WTC11 (cell line): ENCODE results near the gene TFCP2.

Source experiments
- CREM ChIP-seq: sonication (generic); formaldehyde crosslinking; IDR thresholded peaks from 2 replicates; pipeline ENCODE4 v1.8.1; 2022; ENCODE audit warnings: mild to moderate bottlenecking, missing genetic modification reagents, moderate library complexity
- CTCF ChIP-seq: fragments of 200-600 bp; IDR thresholded peaks from 2 replicates; pipeline ENCODE4 v1.8.0; 2022; ENCODE audit warnings: antibody characterized with exemption
- ETV6 ChIP-seq: sonication (generic); formaldehyde crosslinking; IDR thresholded peaks from 2 replicates; pipeline ENCODE4 v1.8.1; 2022; ENCODE audit warnings: mild to moderate bottlenecking, missing genetic modification reagents
- MAX ChIP-seq: sonication (generic); formaldehyde crosslinking; IDR thresholded peaks from 2 replicates; pipeline ENCODE4 v1.8.0; 2022; ENCODE audit warnings: mild to moderate bottlenecking, missing genetic modification reagents
- NFYB ChIP-seq: sonication (generic); formaldehyde crosslinking; conservative IDR thresholded peaks from 2 replicates; pipeline ENCODE4 v1.8.0; 2022; ENCODE audit warnings: low read depth, missing genetic modification reagents
- SOX15 ChIP-seq: fragments of 250-450 bp; sonication (Bioruptor Pico); IDR thresholded peaks from 2 replicates; pipeline ENCODE4 v1.9.0; 2021; ENCODE audit warnings: mild to moderate bottlenecking
- ZNF263 ChIP-seq: sonication (generic); formaldehyde crosslinking; IDR thresholded peaks from 2 replicates; pipeline ENCODE4 v1.8.1; 2022; ENCODE audit warnings: low read depth, mild to moderate bottlenecking, moderate library complexity, missing genetic modification reagents
- ZNF416 ChIP-seq: fragments of 250-450 bp; sonication (Bioruptor Pico); IDR thresholded peaks from 2 replicates; pipeline ENCODE4 v1.9.0; 2021; ENCODE audit warnings: mild to moderate bottlenecking, inconsistent platforms

GRCh38 chr12:51171884-51172514 lies 936 bp downstream of the TFCP2 start:
- no peak for TF ChIP-seq ZNF263 (CRISPR knock-in tag)
- no peak for TF ChIP-seq CTCF
- no peak for TF ChIP-seq CREM
- TF ChIP-seq NFYB (CRISPR knock-in tag) = no peak
- no peak for TF ChIP-seq ETV6 (CRISPR knock-in tag)
- TF ChIP-seq ZNF416 (CRISPR knock-in tag) = no peak
- no peak for TF ChIP-seq MAX (CRISPR knock-in tag)
- TF ChIP-seq SOX15 = no peak
